Measurements from ENCODE around the gene VPS18. TPM values are rescaled to one million over a fixed set of nuclear protein-coding genes. Genes with fewer than 3 reads are reported as not detected.

VPS18 gene
- total RNA-seq, 1 experiment from 2014 or later: 14.3 TPM

DNA sequence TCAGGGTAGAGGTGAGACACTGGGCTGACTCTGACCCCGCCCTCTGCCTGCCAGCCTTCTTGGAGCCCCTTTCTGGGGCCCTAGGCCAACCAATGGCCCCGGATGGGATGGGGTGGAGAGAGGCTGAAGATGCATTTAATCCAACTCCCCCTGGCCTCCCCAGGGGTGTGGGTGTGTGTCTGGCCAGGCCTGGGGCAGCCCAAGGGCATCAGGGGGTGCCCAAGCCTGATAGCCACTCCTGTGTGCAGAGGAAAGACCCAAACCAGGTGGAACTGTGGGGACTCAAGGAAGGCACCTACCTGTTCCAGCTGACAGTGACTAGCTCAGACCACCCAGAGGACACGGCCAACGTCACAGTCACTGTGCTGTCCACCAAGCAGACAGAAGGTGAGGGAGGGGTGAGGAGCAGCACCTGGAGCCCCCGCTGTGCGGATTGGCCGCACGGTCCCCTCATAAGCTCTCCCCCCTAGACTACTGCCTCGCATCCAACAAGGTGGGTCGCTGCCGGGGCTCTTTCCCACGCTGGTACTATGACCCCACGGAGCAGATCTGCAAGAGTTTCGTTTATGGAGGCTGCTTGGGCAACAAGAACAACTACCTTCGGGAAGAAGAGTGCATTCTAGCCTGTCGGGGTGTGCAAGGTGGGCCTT, 40.9 kb upstream of the VPS18 start:
- Mint-ChIP-seq H3K27me3 (ENCODE audit: unreplicated experiment) (no peaks in the 10 kb centered on the region), H3K9me3 (ENCODE audit: low read depth, unreplicated experiment) (no peaks in the 10 kb centered on the region), H3K27ac (ENCODE audit: unreplicated experiment) (no peak overlapping the region), H3K4me1 (ENCODE audit: low read depth, unreplicated experiment) (peaks cover 8% of the 10 kb centered on the region), H3K4me3 (ENCODE audit: low read depth, unreplicated experiment) (no peak overlapping the region), H3K36me3 (ENCODE audit: insufficient read depth, unreplicated experiment) (peaks cover 30% of the 10 kb centered on the region)
- no peak for DNase-seq
- TF ChIP-seq, protein P1, sequence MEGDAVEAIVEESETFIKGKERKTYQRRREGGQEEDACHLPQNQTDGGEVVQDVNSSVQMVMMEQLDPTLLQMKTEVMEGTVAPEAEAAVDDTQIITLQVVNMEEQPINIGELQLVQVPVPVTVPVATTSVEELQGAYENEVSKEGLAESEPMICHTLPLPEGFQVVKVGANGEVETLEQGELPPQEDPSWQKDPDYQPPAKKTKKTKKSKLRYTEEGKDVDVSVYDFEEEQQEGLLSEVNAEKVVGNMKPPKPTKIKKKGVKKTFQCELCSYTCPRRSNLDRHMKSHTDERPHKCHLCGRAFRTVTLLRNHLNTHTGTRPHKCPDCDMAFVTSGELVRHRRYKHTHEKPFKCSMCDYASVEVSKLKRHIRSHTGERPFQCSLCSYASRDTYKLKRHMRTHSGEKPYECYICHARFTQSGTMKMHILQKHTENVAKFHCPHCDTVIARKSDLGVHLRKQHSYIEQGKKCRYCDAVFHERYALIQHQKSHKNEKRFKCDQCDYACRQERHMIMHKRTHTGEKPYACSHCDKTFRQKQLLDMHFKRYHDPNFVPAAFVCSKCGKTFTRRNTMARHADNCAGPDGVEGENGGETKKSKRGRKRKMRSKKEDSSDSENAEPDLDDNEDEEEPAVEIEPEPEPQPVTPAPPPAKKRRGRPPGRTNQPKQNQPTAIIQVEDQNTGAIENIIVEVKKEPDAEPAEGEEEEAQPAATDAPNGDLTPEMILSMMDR (IDR thresholded peaks at IDR 0.05; ENCODE audit: unreplicated experiment): no peak
- CTCF ChIA-PET: no interaction called here
- intact Hi-C loops (cut with micrococcal nuclease; ENCODE audit: unreplicated experiment): no loop called here
- no TSS peak for BruUV-seq (replicated peaks)

DNA sequence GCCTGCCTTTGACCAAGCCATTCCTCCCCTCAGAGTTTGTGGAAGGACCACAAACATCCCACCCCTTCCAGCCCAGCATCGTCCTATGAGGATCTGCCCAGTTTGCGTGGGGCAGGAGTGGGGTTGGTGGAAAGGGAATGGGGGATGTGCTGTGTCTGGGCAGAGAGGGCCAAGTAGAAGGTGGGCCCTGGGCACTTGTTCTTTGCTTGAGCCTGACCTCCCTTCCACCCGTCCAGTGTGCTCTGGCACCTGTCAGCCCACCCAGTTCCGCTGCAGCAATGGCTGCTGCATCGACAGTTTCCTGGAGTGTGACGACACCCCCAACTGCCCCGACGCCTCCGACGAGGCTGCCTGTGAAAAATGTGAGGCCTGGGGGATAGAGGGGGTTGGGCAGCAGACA, 40.1 kb upstream of the VPS18 start:
- no TSS peak for BruUV-seq (replicated peaks)
- intact Hi-C loops (cut with micrococcal nuclease; ENCODE audit: unreplicated experiment): no loop called here
- Mint-ChIP-seq H3K4me1 (ENCODE audit: low read depth, unreplicated experiment) (peaks cover 7% of the 10 kb centered on the region), H3K9me3 (ENCODE audit: low read depth, unreplicated experiment) (no peaks in the 10 kb centered on the region), H3K27me3 (ENCODE audit: unreplicated experiment) (no peaks in the 10 kb centered on the region), H3K36me3 (ENCODE audit: insufficient read depth, unreplicated experiment) (peaks cover 36% of the 10 kb centered on the region), H3K27ac (ENCODE audit: unreplicated experiment) (no peak overlapping the region), H3K4me3 (ENCODE audit: low read depth, unreplicated experiment) (no peak overlapping the region)
- CTCF ChIA-PET: no interaction called here
- TF ChIP-seq, protein P1 (IDR thresholded peaks at IDR 0.05; ENCODE audit: unreplicated experiment): no peak
- DNase-seq: no peak

DNA sequence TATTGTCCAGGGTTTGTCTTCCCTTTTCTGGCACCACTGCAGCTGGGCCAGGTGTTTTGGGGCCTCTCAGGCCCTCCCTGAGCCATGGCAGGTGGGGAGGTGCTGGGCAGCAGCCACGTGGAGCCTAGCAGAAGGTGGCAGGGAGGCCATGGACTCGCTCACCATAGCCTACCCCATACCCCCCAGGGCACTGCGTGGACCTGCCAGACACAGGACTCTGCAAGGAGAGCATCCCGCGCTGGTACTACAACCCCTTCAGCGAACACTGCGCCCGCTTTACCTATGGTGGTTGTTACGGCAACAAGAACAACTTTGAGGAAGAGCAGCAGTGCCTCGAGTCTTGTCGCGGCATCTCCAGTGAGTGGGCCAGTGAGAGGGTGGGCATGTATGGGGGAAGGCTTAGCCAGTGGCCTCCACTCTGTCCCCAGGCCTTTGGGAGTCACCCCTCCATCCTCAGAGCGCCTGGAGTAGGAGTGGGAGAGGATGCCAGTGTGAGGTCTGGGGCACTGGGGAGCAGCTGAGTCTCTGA, 38.5 kb upstream of the VPS18 start:
- no peak for DNase-seq
- peaks cover 29% of the 10 kb centered on the region for H3K36me3 Mint-ChIP-seq (ENCODE audit: insufficient read depth, unreplicated experiment)
- intact Hi-C loops (cut with micrococcal nuclease; ENCODE audit: unreplicated experiment): no loop called here
- no peak overlapping the region for H3K27ac Mint-ChIP-seq (ENCODE audit: unreplicated experiment)
- peaks cover 15% of the 10 kb centered on the region for H3K4me1 Mint-ChIP-seq (ENCODE audit: low read depth, unreplicated experiment)
- CTCF ChIA-PET: interaction anchor here (4.3 to 5.8 kb wide), 2 partner anchors 16 to 35 kb away, joined by 73 to 92 read pairs; partner anchors contain the start of gene RHOV
- TF ChIP-seq, protein P1 (IDR thresholded peaks at IDR 0.05; ENCODE audit: unreplicated experiment): no peak
- H3K4me3 Mint-ChIP-seq (ENCODE audit: low read depth, unreplicated experiment): no peak overlapping the region
- no peaks in the 10 kb centered on the region for H3K27me3 Mint-ChIP-seq (ENCODE audit: unreplicated experiment)
- BruUV-seq (replicated peaks): no TSS peak
- H3K9me3 Mint-ChIP-seq (ENCODE audit: low read depth, unreplicated experiment): no peaks in the 10 kb centered on the region

DNA sequence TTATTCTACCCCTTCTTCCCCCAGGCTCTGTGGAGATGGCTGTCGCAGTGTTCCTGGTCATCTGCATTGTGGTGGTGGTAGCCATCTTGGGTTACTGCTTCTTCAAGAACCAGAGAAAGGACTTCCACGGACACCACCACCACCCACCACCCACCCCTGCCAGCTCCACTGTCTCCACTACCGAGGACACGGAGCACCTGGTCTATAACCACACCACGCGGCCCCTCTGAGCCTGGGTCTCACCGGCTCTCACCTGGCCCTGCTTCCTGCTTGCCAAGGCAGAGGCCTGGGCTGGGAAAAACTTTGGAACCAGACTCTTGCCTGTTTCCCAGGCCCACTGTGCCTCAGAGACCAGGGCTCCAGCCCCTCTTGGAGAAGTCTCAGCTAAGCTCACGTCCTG, 37.5 kb upstream of the VPS18 start:
- H3K9me3 Mint-ChIP-seq (ENCODE audit: low read depth, unreplicated experiment): no peaks in the 10 kb centered on the region
- H3K4me3 Mint-ChIP-seq (ENCODE audit: low read depth, unreplicated experiment): no peak overlapping the region
- TF ChIP-seq, protein P1 (IDR thresholded peaks at IDR 0.05; ENCODE audit: unreplicated experiment): no peak
- DNase-seq: no peak
- H3K4me1 Mint-ChIP-seq (ENCODE audit: low read depth, unreplicated experiment): peaks cover 15% of the 10 kb centered on the region
- peaks cover 23% of the 10 kb centered on the region for H3K36me3 Mint-ChIP-seq (ENCODE audit: insufficient read depth, unreplicated experiment)
- no peak overlapping the region for H3K27ac Mint-ChIP-seq (ENCODE audit: unreplicated experiment)
- intact Hi-C loops (cut with micrococcal nuclease; ENCODE audit: unreplicated experiment): no loop called here
- H3K27me3 Mint-ChIP-seq (ENCODE audit: unreplicated experiment): no peaks in the 10 kb centered on the region
- no TSS peak for BruUV-seq (replicated peaks)
- CTCF ChIA-PET: interaction anchor here (1.0 to 5.8 kb wide), 7 partner anchors 9 to 110 kb away, joined by 4 to 95 read pairs (median 22); partner anchors contain the start of genes DNAJC17, RHOV, VPS18 and ZFYVE19

Measured in Calu3 (cell line).